HEK293 (cell line): Measurements from ENCODE around the gene ATP7B.

Experiments
- CTCF ChIA-PET: fragments of 350-600 bp; formaldehyde crosslinking; extraction: SDS; loops from one replicate; lab custom pipeline; 2021; ENCODE audit warnings: antibody characterized with exemption; lab: Yijun Ruan, JAX
- POLR2A ChIA-PET: fragments of 300-600 bp; formaldehyde crosslinking; extraction: SDS; loops from one replicate; lab custom pipeline; 2020; ENCODE audit warnings: antibody characterized with exemption, inconsistent platforms; lab: Yijun Ruan, JAX
- H3K27ac ChIP-seq: fragments of 200-500 bp; sonication (Bioruptor generic); 2 replicates; pipeline ENCODE4 v1.5.1; 2014; ENCODE audit warnings: low read depth, low read length, control low read depth, inconsistent platforms; ENCODE audit errors: extremely low read depth
- H3K36me3 ChIP-seq, 2 experiments: fragments of 200-500 bp in 1 of 2; sonication (Bioruptor generic) in 1 of 2; 1 replicate in 1 of 2; 2 replicates in 1 of 2; pipeline ENCODE4 v1.5.1; 2014 to 2017; ENCODE audit warnings: inconsistent platforms in 2 of 2, low read length in 2 of 2; ENCODE audit not compliant: control insufficient read depth in 2 of 2, insufficient read depth in 1 of 2
- H3K4me1 ChIP-seq: fragments of 200-500 bp; sonication (Bioruptor generic); 2 replicates; pipeline ENCODE4 v1.5.1; 2014; ENCODE audit warnings: mild to moderate bottlenecking, low read length, inconsistent platforms; ENCODE audit not compliant: control insufficient read depth, insufficient read depth
- H3K4me3 ChIP-seq: 2 replicates; pipeline ENCODE4 v1.5.1; 2011; ENCODE audit warnings: low read depth, mild to moderate bottlenecking, control low read depth, low read length, moderate library complexity
- H3K9me3 ChIP-seq: fragments of 200-500 bp; sonication (Bioruptor generic); 2 replicates; pipeline ENCODE4 v1.5.1; 2014; ENCODE audit warnings: low read depth, low read length, inconsistent platforms; ENCODE audit not compliant: control insufficient read depth, insufficient read depth
- EGR2 ChIP-seq: fragments of 450-650 bp; formaldehyde crosslinking; IDR thresholded peaks from 2 replicates; pipeline ENCODE4 v1.5.1; 2016; ENCODE audit warnings: low read depth, missing biosample characterization, missing genetic modification characterization
- KLF1 ChIP-seq: fragments of 450-650 bp; formaldehyde crosslinking; IDR thresholded peaks from 2 replicates; pipeline ENCODE4 v1.5.1; 2016; ENCODE audit warnings: missing biosample characterization, missing genetic modification characterization
- MEIS1 ChIP-seq: sonication (generic); formaldehyde crosslinking; IDR thresholded peaks from 2 replicates; pipeline ENCODE4 v1.8.1; 2022; ENCODE audit warnings: missing genetic modification reagents, mild to moderate bottlenecking, borderline replicate concordance
- PRDM1 ChIP-seq: fragments of 450-650 bp; formaldehyde crosslinking; IDR thresholded peaks from 2 replicates; pipeline ENCODE4; 2016; ENCODE audit warnings: missing biosample characterization, missing genetic modification characterization
- RBAK ChIP-seq: fragments of 450-650 bp; formaldehyde crosslinking; IDR thresholded peaks from 2 replicates; pipeline ENCODE4 v1.5.1; 2016; ENCODE audit warnings: missing biosample characterization, missing genetic modification characterization
- ZBTB7A ChIP-seq: fragments of 450-650 bp; formaldehyde crosslinking; IDR thresholded peaks from 2 replicates; pipeline ENCODE4 v1.5.1; 2016; ENCODE audit warnings: low read depth, missing biosample characterization, missing genetic modification characterization
- ZIC2 ChIP-seq: fragments of 450-650 bp; formaldehyde crosslinking; IDR thresholded peaks from 2 replicates; pipeline ENCODE4 v1.5.1; 2016; ENCODE audit warnings: missing biosample characterization, missing genetic modification characterization
- ZNF10 ChIP-seq: fragments of 450-650 bp; formaldehyde crosslinking; IDR thresholded peaks from 2 replicates; pipeline ENCODE4 v1.5.1; 2017; ENCODE audit warnings: missing biosample characterization, missing genetic modification characterization
- ZNF341 ChIP-seq: fragments of 450-650 bp; formaldehyde crosslinking; IDR thresholded peaks from 2 replicates; pipeline ENCODE4; 2016; ENCODE audit warnings: low read depth, missing biosample characterization, missing genetic modification characterization
- ZNF394 ChIP-seq: fragments of 450-650 bp; formaldehyde crosslinking; IDR thresholded peaks from 2 replicates; pipeline ENCODE4 v1.5.1; 2016; ENCODE audit warnings: missing biosample characterization, missing genetic modification characterization, mild to moderate bottlenecking, moderate library complexity, borderline replicate concordance
- ZNF530 ChIP-seq: fragments of 450-650 bp; formaldehyde crosslinking; IDR thresholded peaks from 2 replicates; pipeline ENCODE4 v1.5.1; 2016; ENCODE audit warnings: low read depth, missing biosample characterization, missing genetic modification characterization
- ZNF555 ChIP-seq: fragments of 450-650 bp; formaldehyde crosslinking; conservative IDR thresholded peaks from 2 replicates; pipeline ENCODE4 v1.5.1; 2017; ENCODE audit warnings: missing biosample characterization, mild to moderate bottlenecking, missing genetic modification characterization, inconsistent platforms
- ZNF624 ChIP-seq: fragments of 450-650 bp; formaldehyde crosslinking; IDR thresholded peaks from 2 replicates; pipeline ENCODE4 v1.5.1; 2017; ENCODE audit warnings: missing biosample characterization, missing genetic modification characterization
- ZNF629 ChIP-seq: fragments of 450-650 bp; formaldehyde crosslinking; IDR thresholded peaks from 2 replicates; pipeline ENCODE4 v1.5.1; 2017; ENCODE audit warnings: missing biosample characterization, missing genetic modification characterization
- ZNF76 ChIP-seq: fragments of 450-650 bp; formaldehyde crosslinking; IDR thresholded peaks from 2 replicates; pipeline ENCODE4; 2016; ENCODE audit warnings: low read depth, missing biosample characterization, missing genetic modification characterization, borderline replicate concordance
- ZNF785 ChIP-seq: fragments of 450-650 bp; formaldehyde crosslinking; IDR thresholded peaks from 2 replicates; pipeline ENCODE4 v1.5.1; 2016; ENCODE audit warnings: missing biosample characterization, missing genetic modification characterization
- TF ChIP-seq, protein P1 (sequence below): fragments of 450-650 bp; formaldehyde crosslinking; IDR thresholded peaks from 2 replicates; pipeline ENCODE4 v1.5.1; 2017; ENCODE audit warnings: missing biosample characterization, missing genetic modification characterization
- TF ChIP-seq, protein P2 (sequence below): fragments of 450-650 bp; formaldehyde crosslinking; IDR thresholded peaks from 2 replicates; pipeline ENCODE4 v1.5.1; 2017; ENCODE audit warnings: missing biosample characterization, missing genetic modification characterization

ATP7B gene

DNA sequence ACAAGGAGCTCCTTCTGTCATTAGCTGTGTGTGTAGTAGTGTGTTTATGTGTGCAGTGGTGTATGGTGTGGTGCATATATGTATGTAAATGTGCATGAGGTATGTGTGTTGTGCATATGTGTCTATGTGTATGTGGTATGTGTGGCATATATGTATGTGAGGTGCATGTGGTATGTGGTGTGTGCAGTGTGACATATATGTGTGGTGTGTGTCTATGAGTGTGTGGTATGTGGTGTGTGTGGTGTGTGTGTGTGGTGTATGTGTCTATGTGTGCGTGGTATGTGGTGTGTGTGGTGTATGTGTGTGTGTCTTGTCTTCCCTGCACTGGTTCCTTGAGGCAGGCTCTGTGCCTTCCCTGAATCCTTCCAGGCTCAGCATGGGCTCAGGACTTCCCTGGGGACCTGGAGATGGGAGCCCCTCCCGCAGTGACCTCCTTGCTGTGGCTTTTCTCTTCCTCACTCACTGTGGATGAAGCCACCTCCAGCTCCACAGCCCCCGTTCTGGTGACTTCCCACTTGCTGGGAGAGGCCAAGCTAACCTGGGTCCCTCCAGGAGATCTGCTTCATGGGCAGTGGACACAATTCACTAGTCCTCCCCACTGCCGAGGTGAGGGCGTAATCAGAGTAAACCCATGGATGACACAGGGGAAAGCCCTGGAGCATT is 85.3 kb downstream of the ATP7B start:
- CTCF ChIA-PET: no interaction called here
- no peak for TF ChIP-seq RBAK (tag by site-specific recombination)
- TF ChIP-seq ZNF76: no peak
- TF ChIP-seq ZNF555 (tag by site-specific recombination): no peak
- TF ChIP-seq ZIC2: peak; percentile 73
- TF ChIP-seq ZNF341: no peak
- TF ChIP-seq ZBTB7A: 0 out of 2 replicates have a peak, but pooled peaks have one; percentile 38
- TF ChIP-seq ZNF785 (tag by site-specific recombination): no peak
- no peak for TF ChIP-seq ZNF530 (tag by site-specific recombination)
- H3K4me1 ChIP-seq: peaks cover 3% of the 10 kb centered on the region; the same call in 1 of the 2 replicates
- H3K36me3 ChIP-seq: no peaks in the 10 kb centered on the region
- no peak overlapping the region for H3K27ac ChIP-seq
- POLR2A ChIA-PET: no interaction called here
- no peak overlapping the region for H3K4me3 ChIP-seq
- no peaks in the 10 kb centered on the region for H3K9me3 ChIP-seq

DNA sequence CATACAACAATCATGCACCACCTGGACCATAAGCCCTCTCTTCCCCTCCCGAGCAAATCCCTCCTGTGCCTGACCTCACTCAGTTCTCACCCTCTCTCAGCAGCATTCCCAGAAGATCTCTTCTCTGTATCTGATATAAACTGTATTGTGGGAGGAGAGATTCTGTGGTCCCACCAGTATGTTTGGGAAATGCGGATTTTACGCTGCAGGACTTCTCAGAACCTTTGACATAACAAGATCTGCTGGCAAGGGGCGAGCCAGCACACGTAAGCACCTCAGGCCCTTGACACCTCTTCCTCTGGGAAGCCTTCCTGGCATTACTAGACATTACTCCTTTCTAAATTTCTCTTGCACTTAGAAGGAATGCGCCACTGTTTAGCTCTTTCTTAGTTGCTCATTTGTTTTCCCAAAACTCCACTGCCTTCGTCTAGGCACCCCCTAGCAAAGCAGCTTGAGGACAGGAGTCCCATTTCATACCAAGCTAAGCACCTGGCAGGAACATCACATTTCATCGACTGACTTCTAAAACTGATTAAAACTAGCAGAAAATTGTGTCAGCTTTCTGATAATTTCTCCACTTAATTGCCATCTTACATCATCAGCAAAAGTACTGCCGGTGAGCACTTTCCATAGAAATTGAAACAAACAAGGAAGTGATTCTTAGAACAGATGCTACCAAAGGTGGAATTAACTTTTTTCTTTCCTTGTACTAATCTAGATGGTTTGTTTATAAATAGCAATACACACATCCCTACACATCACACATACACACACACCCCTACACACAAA is 86.3 kb downstream of the ATP7B start:
- no peaks in the 10 kb centered on the region for H3K9me3 ChIP-seq
- TF ChIP-seq ZNF10 (tag by site-specific recombination) (no peak), KLF1 (tag by site-specific recombination) (no peak), ZNF624 (tag by site-specific recombination) (no peak), PRDM1 (tag by site-specific recombination) (peak; percentile 37; the same call in 1 of the 2 replicates), MEIS1 (no peak)
- TF ChIP-seq, protein P1, sequence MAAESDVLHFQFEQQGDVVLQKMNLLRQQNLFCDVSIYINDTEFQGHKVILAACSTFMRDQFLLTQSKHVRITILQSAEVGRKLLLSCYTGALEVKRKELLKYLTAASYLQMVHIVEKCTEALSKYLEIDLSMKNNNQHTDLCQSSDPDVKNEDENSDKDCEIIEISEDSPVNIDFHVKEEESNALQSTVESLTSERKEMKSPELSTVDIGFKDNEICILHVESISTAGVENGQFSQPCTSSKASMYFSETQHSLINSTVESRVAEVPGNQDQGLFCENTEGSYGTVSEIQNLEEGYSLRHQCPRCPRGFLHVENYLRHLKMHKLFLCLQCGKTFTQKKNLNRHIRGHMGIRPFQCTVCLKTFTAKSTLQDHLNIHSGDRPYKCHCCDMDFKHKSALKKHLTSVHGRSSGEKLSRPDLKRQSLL (tag by site-specific recombination): no peak
- H3K36me3 ChIP-seq: no peaks in the 10 kb centered on the region
- H3K4me3 ChIP-seq: no peak overlapping the region
- peaks cover 3% of the 10 kb centered on the region; the same call in 1 of the 2 replicates for H3K4me1 ChIP-seq
- ChIA-PET CTCF (no interaction called here), POLR2A (no interaction called here)
- H3K27ac ChIP-seq: no peak overlapping the region

DNA sequence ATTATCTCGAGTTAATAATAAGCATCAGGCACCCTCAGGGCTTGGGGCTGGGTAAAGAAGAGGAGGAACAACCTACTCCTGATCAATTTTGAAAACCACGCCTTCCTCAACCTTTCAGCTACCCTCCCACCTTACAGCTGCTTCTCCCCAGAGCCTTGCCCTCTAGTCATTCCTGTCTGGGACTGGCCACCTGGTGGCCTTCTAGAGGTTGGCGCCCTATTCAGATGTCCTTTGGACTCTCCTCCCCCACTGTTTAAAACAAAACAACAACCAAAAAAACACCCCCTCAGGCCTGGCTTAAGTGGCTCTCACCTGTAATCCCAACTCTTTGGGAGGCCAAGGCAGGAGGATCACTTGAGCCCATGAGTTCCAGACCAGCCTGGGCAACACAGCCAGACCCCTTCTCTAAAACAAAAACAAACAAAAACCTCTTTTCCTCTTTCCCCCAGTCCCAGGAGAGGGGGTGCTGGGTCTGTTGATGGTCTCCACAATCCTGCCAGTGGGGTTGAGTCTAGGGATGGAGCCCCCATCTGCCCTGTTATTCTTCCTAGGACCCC is 87.2 kb downstream of the ATP7B start:
- no peak overlapping the region for H3K4me3 ChIP-seq
- no peak overlapping the region for H3K27ac ChIP-seq
- TF ChIP-seq ZNF629: no peak
- TF ChIP-seq, protein P2, sequence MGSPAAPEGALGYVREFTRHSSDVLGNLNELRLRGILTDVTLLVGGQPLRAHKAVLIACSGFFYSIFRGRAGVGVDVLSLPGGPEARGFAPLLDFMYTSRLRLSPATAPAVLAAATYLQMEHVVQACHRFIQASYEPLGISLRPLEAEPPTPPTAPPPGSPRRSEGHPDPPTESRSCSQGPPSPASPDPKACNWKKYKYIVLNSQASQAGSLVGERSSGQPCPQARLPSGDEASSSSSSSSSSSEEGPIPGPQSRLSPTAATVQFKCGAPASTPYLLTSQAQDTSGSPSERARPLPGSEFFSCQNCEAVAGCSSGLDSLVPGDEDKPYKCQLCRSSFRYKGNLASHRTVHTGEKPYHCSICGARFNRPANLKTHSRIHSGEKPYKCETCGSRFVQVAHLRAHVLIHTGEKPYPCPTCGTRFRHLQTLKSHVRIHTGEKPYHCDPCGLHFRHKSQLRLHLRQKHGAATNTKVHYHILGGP (tag by site-specific recombination): no peak
- TF ChIP-seq ZNF394 (tag by site-specific recombination): 0 out of 2 replicates have a peak, but pooled peaks have one; percentile 48
- TF ChIP-seq EGR2 (tag by site-specific recombination): 0 out of 2 replicates have a peak, but pooled peaks have one; percentile 8
- no peaks in the 10 kb centered on the region for H3K9me3 ChIP-seq
- H3K36me3 ChIP-seq: no peaks in the 10 kb centered on the region
- ChIA-PET POLR2A (no interaction called here), CTCF (interaction anchor here (0.6 to 1.0 kb wide), 3 partner anchors 108 to 203 kb away, joined by 3 to 5 read pairs (median 3); no protein-coding TSS in a partner anchor)
- peaks cover 3% of the 10 kb centered on the region; the same call in 1 of the 2 replicates for H3K4me1 ChIP-seq
